SK-N-SH (cell line): ENCODE results near the gene KEAP1. TPM values are rescaled to one million over a fixed set of nuclear protein-coding genes. Genes with fewer than 3 reads are reported as not detected.

ENCODE experiments used
- CTCF ChIA-PET: fragments of 300-600, 350-600 bp; formaldehyde crosslinking; extraction: SDS; loops from one replicate; lab custom pipeline; 2021; lab: Yijun Ruan, JAX
- POLR2A ChIA-PET: fragments of 350-600 bp; sonication (Branson Sonifier 250); formaldehyde crosslinking; extraction: SDS; loops from one replicate; lab custom pipeline; 2020; ENCODE audit warnings: antibody characterized with exemption, inconsistent platforms; lab: Yijun Ruan, JAX
- DNase-seq: peaks from one replicate; pipeline ENCODE4 v3.0.0; 2012
- H2AFZ ChIP-seq: fragments of 200-600 bp; sonication (generic); 2 replicates; pipeline ENCODE4 v1.8.1; 2016; ENCODE audit warnings: antibody characterized with exemption, mild to moderate bottlenecking, low read depth
- H3F3A ChIP-seq: fragments of 200-600 bp; sonication (generic); replicated peaks from 2 replicates; pipeline ENCODE3; 2016; ENCODE audit warnings: antibody characterized with exemption, mild to moderate bottlenecking; ENCODE audit not compliant: insufficient read depth
- H3K27ac ChIP-seq, 2 experiments: fragments of 200-500 bp in 1 of 2; fragments of 200-600 bp in 1 of 2; sonication (Bioruptor generic) in 1 of 2; sonication (generic), shearing (Covaris generic) in 1 of 2; 2 replicates each; pipeline versions ENCODE4 v1.5.1 to v1.6.1; 2014 to 2016; ENCODE audit warnings: low read depth in 2 of 2, inconsistent platforms in 1 of 2, low read length in 1 of 2, mild to moderate bottlenecking in 1 of 2, mixed read lengths in 1 of 2
- H3K27me3 ChIP-seq: fragments of 200-600 bp; sonication (generic), shearing (Covaris generic); 2 replicates; pipeline ENCODE4 v1.6.1; 2016; ENCODE audit warnings: mixed run types; ENCODE audit not compliant: insufficient read depth
- H3K36me3 ChIP-seq, 2 experiments: fragments of 200-500 bp in 1 of 2; fragments of 200-600 bp in 1 of 2; sonication (Bioruptor generic) in 1 of 2; sonication (generic) in 1 of 2; replicated peaks in 1 of 2; 2 replicates each; pipeline versions ENCODE3 to v1.5.1; 2014 to 2016; ENCODE audit warnings: low read length in 1 of 2, mild to moderate bottlenecking in 1 of 2; ENCODE audit not compliant: insufficient read depth in 2 of 2, control insufficient read depth in 1 of 2
- H3K4me1 ChIP-seq, 2 experiments: fragments of 200-500 bp in 1 of 2; fragments of 200-600 bp in 1 of 2; sonication (Bioruptor generic) in 1 of 2; sonication (generic), shearing (Covaris generic) in 1 of 2; 2 replicates each; pipeline versions ENCODE4 v1.5.1 to v1.6.1; 2014 to 2016; ENCODE audit warnings: low read depth in 1 of 2, low read length in 1 of 2, mixed run types in 1 of 2; ENCODE audit not compliant: insufficient read depth in 2 of 2, control insufficient read depth in 1 of 2
- H3K4me2 ChIP-seq: fragments of 200-600 bp; sonication (generic), shearing (Covaris generic); 2 replicates; pipeline ENCODE4 v1.6.1; 2017; ENCODE audit warnings: mixed run types
- H3K4me3 ChIP-seq, 2 experiments: fragments of 200-500 bp in 1 of 2; fragments of 200-600 bp in 1 of 2; sonication (Bioruptor generic) in 1 of 2; sonication (generic), shearing (Covaris generic) in 1 of 2; 2 replicates each; pipeline versions ENCODE4 v1.5.1 to v1.8.1; 2014 to 2016; ENCODE audit warnings: low read depth in 2 of 2, inconsistent platforms in 1 of 2, low read length in 1 of 2, mild to moderate bottlenecking in 1 of 2, mixed read lengths in 1 of 2, moderate library complexity in 1 of 2
- H3K79me2 ChIP-seq: fragments of 200-600 bp; sonication (generic); 2 replicates; pipeline ENCODE4 v1.8.1; 2017; ENCODE audit warnings: mild to moderate bottlenecking; ENCODE audit not compliant: insufficient read depth
- H3K9ac ChIP-seq: fragments of 200-600 bp; sonication (generic); 2 replicates; pipeline ENCODE4 v1.6.1; 2017; ENCODE audit warnings: mixed run types
- H3K9me2 ChIP-seq: fragments of 200-600 bp; sonication (generic); 2 replicates; pipeline ENCODE4 v1.6.1; 2017; ENCODE audit warnings: mixed run types
- H3K9me3 ChIP-seq: fragments of 200-600 bp; sonication (generic); 2 replicates; pipeline ENCODE4 v1.6.1; 2017; ENCODE audit warnings: mixed run types, mild to moderate bottlenecking, moderate library complexity
- H4K20me1 ChIP-seq: fragments of 200-600 bp; sonication (generic); 2 replicates; pipeline ENCODE4 v1.6.1; 2017; ENCODE audit warnings: mild to moderate bottlenecking, mixed run types; ENCODE audit not compliant: insufficient read depth
- CHD2 ChIP-seq: fragments of 150-350 bp; IDR thresholded peaks from 2 replicates; pipeline ENCODE4 v1.6.1; 2018; ENCODE audit warnings: low read length; ENCODE audit not compliant: partially characterized antibody
- EP300 ChIP-seq, 2 experiments: IDR thresholded peaks; 2 replicates each; pipeline versions ENCODE4 v1.4.0 to v1.6.1; 2012; ENCODE audit warnings: borderline replicate concordance in 1 of 2, low read depth in 1 of 2, low read length in 1 of 2
- EZH2phosphoT487 ChIP-seq: fragments of 200-600 bp; sonication (generic); IDR thresholded peaks from 2 replicates; pipeline ENCODE4 v1.6.1; 2017; ENCODE audit warnings: low read depth, mixed run types, mild to moderate bottlenecking, antibody characterized with exemption, moderate library complexity, borderline replicate concordance
- GABPA ChIP-seq: IDR thresholded peaks from 2 replicates; pipeline ENCODE4 v1.4.0; 2012; ENCODE audit warnings: low read depth, mild to moderate bottlenecking
- GATA2 ChIP-seq: sonication (generic); formaldehyde crosslinking; IDR thresholded peaks from 2 replicates; pipeline ENCODE4 v1.5.0; 2020; ENCODE audit warnings: mild to moderate bottlenecking, missing genetic modification reagents
- JUND ChIP-seq: IDR thresholded peaks from 2 replicates; pipeline ENCODE4 v1.4.0; 2012
- MEF2A ChIP-seq: IDR thresholded peaks from 2 replicates; pipeline ENCODE4 v1.4.0; 2012; ENCODE audit warnings: low read depth, borderline replicate concordance
- NFIC ChIP-seq: IDR thresholded peaks from 2 replicates; pipeline ENCODE4 v1.4.0; 2012; ENCODE audit warnings: borderline replicate concordance
- RAD21 ChIP-seq: IDR thresholded peaks from 2 replicates; pipeline ENCODE4 v1.6.1; 2012; ENCODE audit warnings: mild to moderate bottlenecking, low read length
- RCOR1 ChIP-seq: fragments of 150-350 bp; IDR thresholded peaks from 2 replicates; pipeline ENCODE4 v1.6.1; 2017; ENCODE audit warnings: antibody characterized with exemption, low read length
- SMC3 ChIP-seq: IDR thresholded peaks from 2 replicates; pipeline ENCODE4 v1.6.1; 2012; ENCODE audit warnings: low read depth, low read length, improper control_type of control experiment
- TCF12 ChIP-seq: IDR thresholded peaks from 2 replicates; pipeline ENCODE4 v1.4.0; 2012
- YY1 ChIP-seq: IDR thresholded peaks from 2 replicates; pipeline ENCODE4 v1.4.0; 2012; ENCODE audit warnings: low read depth, mild to moderate bottlenecking
- WGBS: methylation state at CpG from one replicate; pipeline ENCODE4 v1.1.6; 2017; ENCODE audit warnings: low lambda C conversion rate; 5-methylcytosine and 5-hydroxymethylcytosine counted together
- polyA plus RNA-seq, 3 experiments: library from polyadenylated mRNA; depleted of rRNA; stranded (reverse); fragments of >200 nt; gene quantifications; 2 replicates each; pipeline ENCODE4 v1.2.3, GENCODE V29; 2012
- TF ChIP-seq, protein P1 (sequence below): IDR thresholded peaks from 2 replicates; pipeline ENCODE4 v1.4.0; 2012; ENCODE audit warnings: low read depth
- TF ChIP-seq, protein P2 (sequence below): fragments of 200-600 bp; sonication (generic); IDR thresholded peaks from 2 replicates; pipeline ENCODE4 v1.6.1; 2017; ENCODE audit warnings: antibody characterized with exemption, mild to moderate bottlenecking, moderate library complexity
- TF ChIP-seq, protein P3 (sequence below): fragments of 150-350 bp; IDR thresholded peaks from 2 replicates; pipeline ENCODE4 v1.6.1; 2017; ENCODE audit warnings: antibody characterized with exemption, low read length, low read depth, borderline replicate concordance
- TF ChIP-seq, protein P4 (sequence below): IDR thresholded peaks from 2 replicates; pipeline ENCODE4 v1.6.1; 2012; ENCODE audit warnings: mild to moderate bottlenecking, low read depth, low read length, moderate library complexity
- TF ChIP-seq, protein P5 (sequence below): IDR thresholded peaks from 2 replicates; pipeline ENCODE4; 2012

KEAP1 gene
- polyA plus RNA-seq, 1 of the 3 experiments (the other 2 are of a cell fraction), result 72.9 TPM

DNA sequence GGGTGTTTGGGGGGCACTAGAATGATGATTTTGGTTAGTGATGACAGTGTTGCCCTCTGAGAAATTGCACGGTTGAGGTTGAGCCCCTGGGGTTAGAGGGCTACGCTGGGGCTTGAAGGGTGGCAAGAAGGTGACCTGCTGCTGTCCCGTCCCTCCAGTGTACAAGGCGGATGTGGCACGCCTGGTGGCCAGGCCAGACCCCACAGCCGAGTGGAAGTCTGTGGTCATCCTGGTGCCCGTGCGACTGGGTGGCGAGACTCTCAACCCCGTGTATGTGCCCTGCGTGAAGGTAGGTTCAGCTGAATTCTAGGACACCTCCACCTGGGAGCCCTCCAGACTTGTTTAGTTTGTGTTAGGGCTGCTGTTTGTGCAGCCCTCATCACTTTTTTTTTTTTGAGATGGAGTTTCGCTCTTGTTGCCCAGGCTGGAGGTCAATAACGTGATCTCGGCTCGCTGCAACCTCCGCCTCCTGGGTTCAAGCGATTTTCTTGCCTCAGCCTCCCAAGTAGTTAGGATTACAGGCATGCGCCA is 45.7 kb upstream of the KEAP1 start:
- H3K27me3 ChIP-seq, result no peaks in the 10 kb centered on the region
- H3K4me2 ChIP-seq, result no peak overlapping the region
- no peak overlapping the region for H3K9ac ChIP-seq
- peaks cover 20 to 22% of the 10 kb centered on the region in 2 experiments for H3K36me3 ChIP-seq
- H3K9me3 ChIP-seq, result no peaks in the 10 kb centered on the region
- 0 out of 2 replicates have a peak, but pooled peaks cover 3% of the 10 kb centered on the region for H4K20me1 ChIP-seq
- ChIA-PET POLR2A (no interaction called here), CTCF (no interaction called here)
- H3K27ac ChIP-seq, result no peak overlapping the region
- TF ChIP-seq TCF12 (no peak), MEF2A (no peak), SMC3 (no peak), RAD21 (no peak), CHD2 (no peak), GATA2 (CRISPR knock-in tag) (no peak), RCOR1 (no peak), EP300 (IDR thresholded peaks at IDR 0.05; ENCODE audit: borderline replicate concordance in 1 of 2, low read depth in 1 of 2, low read length in 1 of 2) (no peak), EZH2phosphoT487 (no peak), NFIC (no peak), JUND (no peak)
- TF ChIP-seq, protein P1, sequence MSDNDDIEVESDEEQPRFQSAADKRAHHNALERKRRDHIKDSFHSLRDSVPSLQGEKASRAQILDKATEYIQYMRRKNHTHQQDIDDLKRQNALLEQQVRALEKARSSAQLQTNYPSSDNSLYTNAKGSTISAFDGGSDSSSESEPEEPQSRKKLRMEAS, result no peak
- TF ChIP-seq, protein P2, sequence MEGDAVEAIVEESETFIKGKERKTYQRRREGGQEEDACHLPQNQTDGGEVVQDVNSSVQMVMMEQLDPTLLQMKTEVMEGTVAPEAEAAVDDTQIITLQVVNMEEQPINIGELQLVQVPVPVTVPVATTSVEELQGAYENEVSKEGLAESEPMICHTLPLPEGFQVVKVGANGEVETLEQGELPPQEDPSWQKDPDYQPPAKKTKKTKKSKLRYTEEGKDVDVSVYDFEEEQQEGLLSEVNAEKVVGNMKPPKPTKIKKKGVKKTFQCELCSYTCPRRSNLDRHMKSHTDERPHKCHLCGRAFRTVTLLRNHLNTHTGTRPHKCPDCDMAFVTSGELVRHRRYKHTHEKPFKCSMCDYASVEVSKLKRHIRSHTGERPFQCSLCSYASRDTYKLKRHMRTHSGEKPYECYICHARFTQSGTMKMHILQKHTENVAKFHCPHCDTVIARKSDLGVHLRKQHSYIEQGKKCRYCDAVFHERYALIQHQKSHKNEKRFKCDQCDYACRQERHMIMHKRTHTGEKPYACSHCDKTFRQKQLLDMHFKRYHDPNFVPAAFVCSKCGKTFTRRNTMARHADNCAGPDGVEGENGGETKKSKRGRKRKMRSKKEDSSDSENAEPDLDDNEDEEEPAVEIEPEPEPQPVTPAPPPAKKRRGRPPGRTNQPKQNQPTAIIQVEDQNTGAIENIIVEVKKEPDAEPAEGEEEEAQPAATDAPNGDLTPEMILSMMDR, result no peak
- TF ChIP-seq, protein P3, sequence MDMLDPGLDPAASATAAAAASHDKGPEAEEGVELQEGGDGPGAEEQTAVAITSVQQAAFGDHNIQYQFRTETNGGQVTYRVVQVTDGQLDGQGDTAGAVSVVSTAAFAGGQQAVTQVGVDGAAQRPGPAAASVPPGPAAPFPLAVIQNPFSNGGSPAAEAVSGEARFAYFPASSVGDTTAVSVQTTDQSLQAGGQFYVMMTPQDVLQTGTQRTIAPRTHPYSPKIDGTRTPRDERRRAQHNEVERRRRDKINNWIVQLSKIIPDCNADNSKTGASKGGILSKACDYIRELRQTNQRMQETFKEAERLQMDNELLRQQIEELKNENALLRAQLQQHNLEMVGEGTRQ, result no peak
- H3K9me2 ChIP-seq, result no peaks in the 10 kb centered on the region
- peaks cover 27% of the 10 kb centered on the region for H3K79me2 ChIP-seq
- H3F3A ChIP-seq, result peaks cover 13% of the 10 kb centered on the region
- no peak overlapping the region for H2AFZ ChIP-seq
- DNase-seq, result no peak
- WGBS, result 95% methylated on average over 13 of the region's 18 CpGs
- H3K4me3 ChIP-seq, result no peak overlapping the region
- H3K4me1 ChIP-seq, result peaks cover 0 to 7% of the 10 kb centered on the region in 2 experiments; a peak in 1 of 4 replicates

DNA sequence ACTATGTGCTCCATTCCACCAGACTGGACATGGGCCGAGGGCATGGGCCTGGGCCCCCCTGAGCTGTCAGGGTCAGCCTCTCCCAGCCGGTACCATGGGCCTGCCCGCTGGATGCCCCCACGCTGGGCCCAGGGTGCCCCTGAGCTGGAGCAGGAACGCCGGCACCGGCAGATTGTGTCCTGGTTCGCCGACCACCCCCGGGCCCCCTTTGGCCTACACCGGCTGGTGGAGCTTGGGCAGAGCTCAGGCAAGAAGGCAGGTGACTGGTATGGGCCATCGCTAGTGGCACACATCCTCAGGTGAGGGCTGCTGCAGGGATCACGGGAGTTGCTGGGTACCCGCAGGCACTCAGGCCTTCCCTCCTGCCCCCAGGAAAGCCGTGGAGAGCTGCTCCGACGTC is 43.7 kb upstream of the KEAP1 start:
- H3K4me3 ChIP-seq, result no peak overlapping the region
- no peak overlapping the region for H3K4me2 ChIP-seq
- peaks cover 0 to 7% of the 10 kb centered on the region in 2 experiments; a peak in 1 of 4 replicates for H3K4me1 ChIP-seq
- no peaks in the 10 kb centered on the region for H3K9me3 ChIP-seq
- H3F3A ChIP-seq, result peaks cover 13% of the 10 kb centered on the region
- no peak overlapping the region for H3K27ac ChIP-seq
- H3K9ac ChIP-seq, result no peak overlapping the region
- WGBS, result 100% methylated on average over 2 of the region's 17 CpGs
- H3K36me3 ChIP-seq, result peaks cover 5 to 9% of the 10 kb centered on the region in 2 experiments
- POLR2A ChIA-PET, result interaction anchor here (0.6 kb wide), 1 partner anchor 69 kb away, joined by 3 read pairs; no protein-coding TSS in a partner anchor
- H4K20me1 ChIP-seq, result no peaks in the 10 kb centered on the region
- DNase-seq, result no peak
- H3K79me2 ChIP-seq, result peaks cover 27% of the 10 kb centered on the region
- no peaks in the 10 kb centered on the region for H3K9me2 ChIP-seq
- TF ChIP-seq MEF2A (no peak), YY1 (no peak), GABPA (no peak)
- TF ChIP-seq, protein P4, sequence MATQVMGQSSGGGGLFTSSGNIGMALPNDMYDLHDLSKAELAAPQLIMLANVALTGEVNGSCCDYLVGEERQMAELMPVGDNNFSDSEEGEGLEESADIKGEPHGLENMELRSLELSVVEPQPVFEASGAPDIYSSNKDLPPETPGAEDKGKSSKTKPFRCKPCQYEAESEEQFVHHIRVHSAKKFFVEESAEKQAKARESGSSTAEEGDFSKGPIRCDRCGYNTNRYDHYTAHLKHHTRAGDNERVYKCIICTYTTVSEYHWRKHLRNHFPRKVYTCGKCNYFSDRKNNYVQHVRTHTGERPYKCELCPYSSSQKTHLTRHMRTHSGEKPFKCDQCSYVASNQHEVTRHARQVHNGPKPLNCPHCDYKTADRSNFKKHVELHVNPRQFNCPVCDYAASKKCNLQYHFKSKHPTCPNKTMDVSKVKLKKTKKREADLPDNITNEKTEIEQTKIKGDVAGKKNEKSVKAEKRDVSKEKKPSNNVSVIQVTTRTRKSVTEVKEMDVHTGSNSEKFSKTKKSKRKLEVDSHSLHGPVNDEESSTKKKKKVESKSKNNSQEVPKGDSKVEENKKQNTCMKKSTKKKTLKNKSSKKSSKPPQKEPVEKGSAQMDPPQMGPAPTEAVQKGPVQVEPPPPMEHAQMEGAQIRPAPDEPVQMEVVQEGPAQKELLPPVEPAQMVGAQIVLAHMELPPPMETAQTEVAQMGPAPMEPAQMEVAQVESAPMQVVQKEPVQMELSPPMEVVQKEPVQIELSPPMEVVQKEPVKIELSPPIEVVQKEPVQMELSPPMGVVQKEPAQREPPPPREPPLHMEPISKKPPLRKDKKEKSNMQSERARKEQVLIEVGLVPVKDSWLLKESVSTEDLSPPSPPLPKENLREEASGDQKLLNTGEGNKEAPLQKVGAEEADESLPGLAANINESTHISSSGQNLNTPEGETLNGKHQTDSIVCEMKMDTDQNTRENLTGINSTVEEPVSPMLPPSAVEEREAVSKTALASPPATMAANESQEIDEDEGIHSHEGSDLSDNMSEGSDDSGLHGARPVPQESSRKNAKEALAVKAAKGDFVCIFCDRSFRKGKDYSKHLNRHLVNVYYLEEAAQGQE, result no peak
- TF ChIP-seq, protein P5, sequence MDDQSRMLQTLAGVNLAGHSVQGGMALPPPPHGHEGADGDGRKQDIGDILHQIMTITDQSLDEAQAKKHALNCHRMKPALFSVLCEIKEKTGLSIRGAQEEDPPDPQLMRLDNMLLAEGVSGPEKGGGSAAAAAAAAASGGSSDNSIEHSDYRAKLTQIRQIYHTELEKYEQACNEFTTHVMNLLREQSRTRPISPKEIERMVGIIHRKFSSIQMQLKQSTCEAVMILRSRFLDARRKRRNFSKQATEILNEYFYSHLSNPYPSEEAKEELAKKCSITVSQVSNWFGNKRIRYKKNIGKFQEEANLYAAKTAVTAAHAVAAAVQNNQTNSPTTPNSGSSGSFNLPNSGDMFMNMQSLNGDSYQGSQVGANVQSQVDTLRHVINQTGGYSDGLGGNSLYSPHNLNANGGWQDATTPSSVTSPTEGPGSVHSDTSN, result no peak
- no peaks in the 10 kb centered on the region for H3K27me3 ChIP-seq
- no peak overlapping the region for H2AFZ ChIP-seq
- CTCF ChIA-PET, result interaction anchor here (1.1 to 1.4 kb wide), 3 partner anchors 8 to 36 kb away, joined by 3 read pairs; no protein-coding TSS in a partner anchor
